Gastroesophageal sphincter (tissue), 3 donors: Measurements from ENCODE around the gene C18orf32.

Source experiments
- EP300 ChIP-seq: sonication (generic); formaldehyde crosslinking; IDR thresholded peaks from one replicate; pipeline ENCODE4 v1.6.1; 2017; ENCODE audit warnings: antibody characterized with exemption, mild to moderate bottlenecking
- TF ChIP-seq, protein P1 (sequence below), 4 experiments: fragments of 200-600 bp in 2 of 4; fragments of 450-650 bp in 2 of 4; sonication (generic) in 1 of 4; IDR thresholded peaks; one replicate each; pipeline ENCODE4 v1.5.1; 2017 to 2019; ENCODE audit warnings: antibody characterized with exemption in 4 of 4, mild to moderate bottlenecking in 2 of 4, moderate library complexity in 2 of 4

GRCh38 chr18:49490246-49490762 is 3.3 kb upstream of the C18orf32 start:
- TF ChIP-seq EP300, result no peak
- TF ChIP-seq, protein P1, sequence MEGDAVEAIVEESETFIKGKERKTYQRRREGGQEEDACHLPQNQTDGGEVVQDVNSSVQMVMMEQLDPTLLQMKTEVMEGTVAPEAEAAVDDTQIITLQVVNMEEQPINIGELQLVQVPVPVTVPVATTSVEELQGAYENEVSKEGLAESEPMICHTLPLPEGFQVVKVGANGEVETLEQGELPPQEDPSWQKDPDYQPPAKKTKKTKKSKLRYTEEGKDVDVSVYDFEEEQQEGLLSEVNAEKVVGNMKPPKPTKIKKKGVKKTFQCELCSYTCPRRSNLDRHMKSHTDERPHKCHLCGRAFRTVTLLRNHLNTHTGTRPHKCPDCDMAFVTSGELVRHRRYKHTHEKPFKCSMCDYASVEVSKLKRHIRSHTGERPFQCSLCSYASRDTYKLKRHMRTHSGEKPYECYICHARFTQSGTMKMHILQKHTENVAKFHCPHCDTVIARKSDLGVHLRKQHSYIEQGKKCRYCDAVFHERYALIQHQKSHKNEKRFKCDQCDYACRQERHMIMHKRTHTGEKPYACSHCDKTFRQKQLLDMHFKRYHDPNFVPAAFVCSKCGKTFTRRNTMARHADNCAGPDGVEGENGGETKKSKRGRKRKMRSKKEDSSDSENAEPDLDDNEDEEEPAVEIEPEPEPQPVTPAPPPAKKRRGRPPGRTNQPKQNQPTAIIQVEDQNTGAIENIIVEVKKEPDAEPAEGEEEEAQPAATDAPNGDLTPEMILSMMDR (IDR thresholded peaks at IDR 0.05), result no peak
